GM12873 (cell line): Measurements from ENCODE around the gene CCDC83.

ENCODE experiments used
- TF ChIP-seq, protein P1 (sequence below): IDR thresholded peaks from 2 replicates; pipeline ENCODE4 v1.5.1; 2012; ENCODE audit warnings: low read depth, mild to moderate bottlenecking, moderate library complexity, low read length, control low read depth; ENCODE audit not compliant: insufficient read depth; ENCODE audit errors: missing control alignments

The CCDC83 gene

DNA sequence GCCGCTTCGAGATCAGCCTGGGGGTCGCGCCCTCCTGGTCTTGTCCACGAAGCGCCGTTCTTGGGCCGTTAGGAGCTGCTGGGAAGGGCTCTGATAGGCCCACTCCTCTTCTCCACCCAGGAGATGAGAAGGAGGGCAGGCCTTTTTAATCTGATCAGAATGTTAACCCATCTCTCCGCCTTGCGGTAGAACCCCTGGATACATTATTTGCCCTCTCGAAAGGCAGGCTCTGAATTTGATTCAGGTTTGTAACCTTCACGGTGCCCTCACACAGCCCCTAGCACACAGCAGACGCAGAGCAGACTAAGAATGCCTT, at the start of gene CCDC83:
TSS of gene CCDC83 (plus strand) at position 43 of the 316 bp plus-strand sequence. CDS start 9,741 bp downstream, outside the sequence.
- TF ChIP-seq, protein P1, sequence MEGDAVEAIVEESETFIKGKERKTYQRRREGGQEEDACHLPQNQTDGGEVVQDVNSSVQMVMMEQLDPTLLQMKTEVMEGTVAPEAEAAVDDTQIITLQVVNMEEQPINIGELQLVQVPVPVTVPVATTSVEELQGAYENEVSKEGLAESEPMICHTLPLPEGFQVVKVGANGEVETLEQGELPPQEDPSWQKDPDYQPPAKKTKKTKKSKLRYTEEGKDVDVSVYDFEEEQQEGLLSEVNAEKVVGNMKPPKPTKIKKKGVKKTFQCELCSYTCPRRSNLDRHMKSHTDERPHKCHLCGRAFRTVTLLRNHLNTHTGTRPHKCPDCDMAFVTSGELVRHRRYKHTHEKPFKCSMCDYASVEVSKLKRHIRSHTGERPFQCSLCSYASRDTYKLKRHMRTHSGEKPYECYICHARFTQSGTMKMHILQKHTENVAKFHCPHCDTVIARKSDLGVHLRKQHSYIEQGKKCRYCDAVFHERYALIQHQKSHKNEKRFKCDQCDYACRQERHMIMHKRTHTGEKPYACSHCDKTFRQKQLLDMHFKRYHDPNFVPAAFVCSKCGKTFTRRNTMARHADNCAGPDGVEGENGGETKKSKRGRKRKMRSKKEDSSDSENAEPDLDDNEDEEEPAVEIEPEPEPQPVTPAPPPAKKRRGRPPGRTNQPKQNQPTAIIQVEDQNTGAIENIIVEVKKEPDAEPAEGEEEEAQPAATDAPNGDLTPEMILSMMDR, result no peak

DNA sequence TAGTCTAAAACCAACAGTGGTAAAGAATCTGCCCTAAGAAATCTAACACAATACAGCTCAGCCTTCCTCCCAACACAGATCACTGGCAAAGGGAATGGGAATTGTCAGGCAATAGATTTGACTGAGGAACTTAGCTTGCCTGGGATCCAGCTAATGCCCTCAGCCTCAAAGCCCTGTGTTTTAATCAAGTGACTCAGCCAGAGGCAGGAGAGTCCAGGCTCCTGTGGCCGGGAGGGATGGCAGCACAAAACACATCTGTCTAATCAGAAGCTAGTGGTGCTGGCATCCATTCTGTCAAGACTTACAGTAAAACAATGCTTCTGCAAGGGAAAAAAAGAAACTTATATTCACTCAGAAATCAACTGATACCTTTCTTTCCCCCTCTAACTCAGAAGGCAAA, 49.8 kb upstream of the CCDC83 start:
- TF ChIP-seq, protein P1, result no peak

DNA sequence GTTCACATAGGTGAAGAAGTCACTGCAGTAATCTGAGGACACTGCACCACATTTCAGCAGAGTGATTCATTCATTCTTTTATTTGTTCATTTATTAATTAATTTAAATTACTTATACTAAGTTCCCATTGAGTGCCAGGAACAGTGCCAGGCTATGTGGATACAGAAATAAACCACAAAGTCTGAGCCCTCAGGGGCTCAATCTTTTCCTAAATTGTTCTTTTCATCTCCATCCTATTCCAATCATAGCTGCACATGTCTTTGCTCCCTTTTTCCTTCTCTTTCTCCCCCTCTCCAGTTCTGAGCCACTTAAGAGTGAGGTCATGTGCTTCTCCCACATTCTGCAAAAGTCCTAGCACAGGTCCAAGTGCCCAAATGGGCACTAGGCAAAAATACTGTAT, 49.2 kb upstream of the CCDC83 start:
- TF ChIP-seq, protein P1, result no peak

DNA sequence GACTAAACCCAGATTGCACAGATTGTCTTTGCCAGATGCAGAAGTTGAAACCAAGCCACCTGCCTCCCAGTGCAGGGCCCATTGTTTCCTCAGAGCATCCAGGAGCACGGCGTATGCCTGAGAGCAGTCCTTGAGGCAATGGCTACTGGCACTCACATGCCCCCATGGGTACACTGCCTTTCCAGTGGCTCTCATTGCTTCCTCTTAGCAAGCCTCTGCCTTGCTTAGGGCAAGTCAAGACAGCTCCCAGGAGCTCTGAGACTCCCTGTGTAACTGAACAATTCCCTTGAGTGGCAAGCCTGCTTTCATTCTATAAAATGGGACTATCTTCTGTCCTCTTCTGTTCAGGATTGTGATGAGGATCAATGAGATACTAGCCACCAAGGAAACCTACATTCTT, 48.3 kb upstream of the CCDC83 start:
- TF ChIP-seq, protein P1, result no peak

DNA sequence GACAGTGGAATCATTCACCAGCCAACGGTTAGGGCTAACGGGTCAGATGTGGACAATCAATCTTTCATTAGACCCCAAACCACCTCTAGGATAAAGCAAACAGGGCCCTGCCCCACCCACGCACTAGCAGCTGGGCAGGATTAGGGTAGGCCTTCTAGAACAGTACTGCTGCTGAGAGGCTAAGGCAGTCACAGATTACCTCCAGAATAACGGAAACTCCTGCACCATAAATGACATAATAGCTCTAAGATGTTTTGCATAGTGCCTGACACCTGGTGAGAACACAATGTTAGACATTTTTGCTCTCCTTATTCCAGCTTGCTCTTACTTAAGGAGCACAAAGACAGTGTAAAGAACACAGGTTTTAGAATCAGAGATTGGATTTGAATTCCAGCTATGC, 46.0 kb upstream of the CCDC83 start:
- TF ChIP-seq, protein P1, result no peak

DNA sequence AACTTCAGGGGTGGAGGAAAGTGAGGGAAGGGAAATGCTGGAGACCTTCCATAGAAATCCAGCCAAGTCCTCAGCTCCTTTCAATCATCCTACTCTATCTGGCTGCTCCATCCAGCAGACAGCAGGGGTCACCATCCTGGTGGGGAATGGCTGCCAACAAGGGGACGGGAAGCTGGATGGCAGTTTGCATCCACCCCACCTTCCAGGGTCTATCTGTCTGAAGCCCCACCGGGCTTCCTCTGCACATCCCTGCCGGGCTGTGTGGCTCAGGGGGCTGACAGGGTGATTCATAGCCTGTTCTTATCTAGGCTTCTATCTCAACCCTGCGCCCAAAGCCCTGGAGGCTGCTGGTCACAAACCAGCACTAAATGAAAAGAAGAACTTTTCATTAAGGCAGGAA, 45.3 kb upstream of the CCDC83 start:
- TF ChIP-seq, protein P1, result no peak

DNA sequence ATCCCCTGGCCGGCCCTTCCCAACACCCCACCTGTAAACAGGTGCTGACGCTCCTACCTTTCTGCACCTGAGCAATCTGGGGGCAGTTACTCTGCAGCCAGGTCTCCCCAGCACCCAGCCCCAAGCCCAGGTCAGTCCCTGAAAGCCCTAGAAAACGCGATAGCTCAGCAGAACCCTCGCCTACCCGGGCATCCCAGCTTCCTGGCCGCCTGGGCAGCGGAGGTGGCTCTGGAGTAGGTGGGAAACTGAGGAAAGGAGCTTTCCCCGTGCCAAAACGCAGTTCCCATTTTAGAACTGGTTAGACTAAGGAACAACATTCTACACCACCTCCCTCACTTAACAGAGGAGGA, 44.7 kb upstream of the CCDC83 start:
- TF ChIP-seq, protein P1, result no peak
